SHP77 (cell line): ENCODE results near the gene CIDEA.

Source experiments
- DNase-seq, 2 experiments: peaks; one replicate each; lab custom pipeline; 2025; lab: John Stamatoyannopoulos, UW

The CIDEA gene

GRCh38 chr18:12301263-12302005 is 47.3 kb downstream of the CIDEA start:
- no peak for DNase-seq

- DNase-seq, result no peak
Measured at GRCh38 chr18:12302391-12303147, 48.4 kb downstream of the CIDEA start.

GRCh38 chr18:12304351-12305210 is 50.4 kb downstream of the CIDEA start:
- peak; percentile 10 to 38 for DNase-seq

GRCh38 chr18:12305211-12305610 is 51.0 kb downstream of the CIDEA start:
- no peak for DNase-seq

- no peak for DNase-seq
Measured at GRCh38 chr18:12305930-12306629, 51.9 kb downstream of the CIDEA start.

GRCh38 chr18:12306752-12307700 is 52.9 kb downstream of the CIDEA start:
- no peak for DNase-seq

- DNase-seq, result no peak
Measured at GRCh38 chr18:12307701-12308385, 53.7 kb downstream of the CIDEA start, which contains the start of gene TUBB6. Gene TUBB6, plus strand, starts transcription at chr18:12308241. Its CDS starts 52 bp downstream, at chr18:12308293.

GRCh38 chr18:12308386-12309100 is 54.4 kb downstream of the CIDEA start:
- DNase-seq, result no peak

GRCh38 chr18:12309683-12310198 is 55.6 kb downstream of the CIDEA start:
- no peak for DNase-seq

GRCh38 chr18:12310762-12311161 is 56.6 kb downstream of the CIDEA start:
- no peak for DNase-seq

GRCh38 chr18:12312976-12313375 is 58.8 kb downstream of the CIDEA start:
- no peak for DNase-seq

- no peak for DNase-seq
Measured at GRCh38 chr18:12313530-12314245, 59.5 kb downstream of the CIDEA start.

GRCh38 chr18:12314591-12315305 is 60.6 kb downstream of the CIDEA start:
- no peak for DNase-seq

- no peak for DNase-seq
Measured at GRCh38 chr18:12315490-12315889, 61.3 kb downstream of the CIDEA start.

- DNase-seq, result no peak
Measured at GRCh38 chr18:12315911-12316310, 61.8 kb downstream of the CIDEA start.

GRCh38 chr18:12317664-12318333 is 63.6 kb downstream of the CIDEA start:
- no peak for DNase-seq

- DNase-seq, result peak in 1 of 2 experiments; percentile 4
Measured at GRCh38 chr18:12318334-12318697, 64.2 kb downstream of the CIDEA start.
